ENCODE measurements around the gene UQCC5. TPM values are rescaled to one million over a fixed set of nuclear protein-coding genes. Genes with fewer than 3 reads are reported as not detected.

Gene UQCC5
- total RNA-seq, 1 donor from 2014 or later, result 2.0 TPM

GRCh38 chr3:52503788-52504424 lies 32.5 kb upstream of the UQCC5 start:
- H3K27ac Mint-ChIP-seq, result no peak overlapping the region
- H3K36me3 ChIP-seq, result no peaks in the 10 kb centered on the region

DNA sequence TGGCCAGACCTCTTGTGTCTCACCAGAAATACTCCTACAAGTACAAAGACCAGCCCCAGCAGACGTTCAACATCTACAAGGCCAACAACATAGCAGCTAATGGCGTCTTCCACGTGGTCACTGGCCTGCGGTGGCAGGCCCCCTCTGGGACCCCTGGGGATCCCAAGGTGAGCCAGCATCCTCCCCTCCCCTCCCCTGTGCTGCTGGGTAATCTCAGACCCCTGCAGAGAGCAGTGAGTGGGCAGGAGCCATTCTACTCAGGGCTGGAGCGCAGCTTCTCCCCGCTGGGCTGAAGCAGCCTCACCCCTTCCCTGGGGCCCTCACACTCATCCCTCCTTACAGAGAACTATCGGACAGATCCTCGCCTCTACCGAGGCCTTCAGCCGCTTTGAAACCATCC lies 31.4 kb upstream of the UQCC5 start:
- no peak for DNase-seq (ENCODE audit: low spot score)
- H3K4me3 Mint-ChIP-seq, result no peak overlapping the region
- H3K27ac Mint-ChIP-seq, result no peak overlapping the region
- Histone ChIP-seq H2AFZ (replicated peaks) (no peak overlapping the region), H3K27ac (no peak overlapping the region), H3K4me1 (peaks cover 19% of the 10 kb centered on the region), H3K27me3 (no peaks in the 10 kb centered on the region), H3K4me3 (no peak overlapping the region), H3K9me3 (ENCODE audit: low read depth) (no peaks in the 10 kb centered on the region), H3K9ac (no peak overlapping the region), H3K79me2 (ENCODE audit: low read depth) (no peaks in the 10 kb centered on the region), H3F3A (ENCODE audit: low read depth) (no peaks in the 10 kb centered on the region), H3K4me2 (no peak overlapping the region), H4K20me1 (ENCODE audit: low read depth) (no peaks in the 10 kb centered on the region), H3K36me3 (no peaks in the 10 kb centered on the region)
- H3K4me1 Mint-ChIP-seq, result peaks cover 8% of the 10 kb centered on the region
- H3K9me3 Mint-ChIP-seq, result no peaks in the 10 kb centered on the region
- TF ChIP-seq EZH2 (IDR thresholded peaks at IDR 0.05), result no peak
- TF ChIP-seq, protein P1, sequence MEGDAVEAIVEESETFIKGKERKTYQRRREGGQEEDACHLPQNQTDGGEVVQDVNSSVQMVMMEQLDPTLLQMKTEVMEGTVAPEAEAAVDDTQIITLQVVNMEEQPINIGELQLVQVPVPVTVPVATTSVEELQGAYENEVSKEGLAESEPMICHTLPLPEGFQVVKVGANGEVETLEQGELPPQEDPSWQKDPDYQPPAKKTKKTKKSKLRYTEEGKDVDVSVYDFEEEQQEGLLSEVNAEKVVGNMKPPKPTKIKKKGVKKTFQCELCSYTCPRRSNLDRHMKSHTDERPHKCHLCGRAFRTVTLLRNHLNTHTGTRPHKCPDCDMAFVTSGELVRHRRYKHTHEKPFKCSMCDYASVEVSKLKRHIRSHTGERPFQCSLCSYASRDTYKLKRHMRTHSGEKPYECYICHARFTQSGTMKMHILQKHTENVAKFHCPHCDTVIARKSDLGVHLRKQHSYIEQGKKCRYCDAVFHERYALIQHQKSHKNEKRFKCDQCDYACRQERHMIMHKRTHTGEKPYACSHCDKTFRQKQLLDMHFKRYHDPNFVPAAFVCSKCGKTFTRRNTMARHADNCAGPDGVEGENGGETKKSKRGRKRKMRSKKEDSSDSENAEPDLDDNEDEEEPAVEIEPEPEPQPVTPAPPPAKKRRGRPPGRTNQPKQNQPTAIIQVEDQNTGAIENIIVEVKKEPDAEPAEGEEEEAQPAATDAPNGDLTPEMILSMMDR (IDR thresholded peaks at IDR 0.05), result no peak
- TF ChIP-seq EZH2phosphoT487 (IDR thresholded peaks at IDR 0.05), result no peak
- H3K27me3 Mint-ChIP-seq (ENCODE audit: insufficient read depth, low read depth), result peaks cover 4% of the 10 kb centered on the region
- no peaks in the 10 kb centered on the region for H3K36me3 Mint-ChIP-seq

More at GRCh38 chr3:52503788-52504424, 32.5 kb upstream of the UQCC5 start:
- Histone ChIP-seq H3K4me2 (no peak overlapping the region), H2AFZ (replicated peaks) (no peak overlapping the region), H3K4me1 (peaks cover 19% of the 10 kb centered on the region), H4K20me1 (ENCODE audit: low read depth) (no peaks in the 10 kb centered on the region), H3K27me3 (no peaks in the 10 kb centered on the region), H3K27ac (no peak overlapping the region), H3F3A (ENCODE audit: low read depth) (no peaks in the 10 kb centered on the region), H3K9me3 (ENCODE audit: low read depth) (no peaks in the 10 kb centered on the region), H3K4me3 (no peak overlapping the region), H3K9ac (no peak overlapping the region), H3K79me2 (ENCODE audit: low read depth) (no peaks in the 10 kb centered on the region)
- DNase-seq (ENCODE audit: low spot score), result no peak
- no peaks in the 10 kb centered on the region for H3K9me3 Mint-ChIP-seq
- no peaks in the 10 kb centered on the region for H3K36me3 Mint-ChIP-seq
- H3K4me1 Mint-ChIP-seq, result peaks cover 6% of the 10 kb centered on the region
- H3K27me3 Mint-ChIP-seq (ENCODE audit: insufficient read depth, low read depth), result peaks cover 2% of the 10 kb centered on the region
- no peak for TF ChIP-seq EZH2phosphoT487 (IDR thresholded peaks at IDR 0.05)
- TF ChIP-seq EZH2 (IDR thresholded peaks at IDR 0.05), result no peak
- TF ChIP-seq, protein P1 (IDR thresholded peaks at IDR 0.05), result no peak
- no peak overlapping the region for H3K4me3 Mint-ChIP-seq

DNA sequence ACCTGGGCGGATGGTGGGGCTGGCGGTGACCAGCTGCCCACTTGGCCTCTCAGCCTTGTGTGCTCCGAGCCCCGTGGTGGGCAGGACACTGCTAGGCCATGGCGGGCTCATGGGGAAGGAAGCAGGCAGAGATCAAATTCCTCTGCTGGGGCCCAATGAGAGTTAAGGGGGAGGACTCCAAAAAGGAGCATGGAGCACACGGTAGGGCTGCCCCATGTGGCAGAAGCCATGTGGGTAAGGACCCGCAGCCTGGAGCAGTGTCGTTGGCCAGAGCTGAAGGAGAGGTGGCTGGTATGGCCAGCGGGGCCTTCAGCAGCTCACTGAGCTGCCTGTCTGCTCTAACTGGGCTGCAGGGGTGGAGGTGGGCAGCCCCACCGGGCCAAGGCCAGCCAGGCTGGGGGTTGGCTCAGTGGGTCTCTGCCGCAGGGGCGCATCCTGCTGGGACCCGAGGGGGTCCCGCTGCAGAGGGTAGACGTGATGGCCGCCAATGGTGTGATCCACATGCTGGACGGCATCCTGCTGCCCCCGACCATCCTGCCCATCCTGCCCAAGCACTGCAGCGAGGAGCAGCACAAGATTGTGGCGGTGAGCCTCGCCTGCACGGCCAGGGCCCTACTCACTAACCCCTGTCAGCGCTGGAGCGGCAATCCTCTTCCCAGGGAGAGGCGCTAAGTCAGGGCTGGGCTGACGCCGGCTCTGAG lies 30.0 kb upstream of the UQCC5 start:
- H3K27me3 Mint-ChIP-seq (ENCODE audit: insufficient read depth, low read depth), result peaks cover 4% of the 10 kb centered on the region
- no peak overlapping the region for H2AFZ ChIP-seq (replicated peaks)
- no peaks in the 10 kb centered on the region for H3F3A ChIP-seq (ENCODE audit: low read depth)
- no peak overlapping the region for H3K27ac ChIP-seq
- H3K4me1 ChIP-seq, result peaks cover 19% of the 10 kb centered on the region
- peaks cover 8% of the 10 kb centered on the region for H3K4me1 Mint-ChIP-seq
- DNase-seq (ENCODE audit: low spot score), result no peak
- no peaks in the 10 kb centered on the region for H3K36me3 Mint-ChIP-seq
- H3K9me3 ChIP-seq (ENCODE audit: low read depth), result no peaks in the 10 kb centered on the region
- no peak overlapping the region for H3K4me2 ChIP-seq
- H3K9ac ChIP-seq, result no peak overlapping the region
- H3K9me3 Mint-ChIP-seq, result no peaks in the 10 kb centered on the region
- no peak overlapping the region for H3K4me3 ChIP-seq
- H3K27me3 ChIP-seq, result no peaks in the 10 kb centered on the region
- H3K36me3 ChIP-seq, result no peaks in the 10 kb centered on the region
- TF ChIP-seq EZH2phosphoT487 (IDR thresholded peaks at IDR 0.05) (no peak), EZH2 (IDR thresholded peaks at IDR 0.05) (no peak)
- TF ChIP-seq, protein P1 (IDR thresholded peaks at IDR 0.05), result no peak
- no peaks in the 10 kb centered on the region for H4K20me1 ChIP-seq (ENCODE audit: low read depth)
- H3K27ac Mint-ChIP-seq, result peak overlapping the region; percentile 53
- no peak overlapping the region for H3K4me3 Mint-ChIP-seq
- no peaks in the 10 kb centered on the region for H3K79me2 ChIP-seq (ENCODE audit: low read depth)

Data from neural progenitor cell (in vitro differentiated cells).